NCI-H2196 treated with DMSO at 0.1 percent for 48 hours (cell line): ENCODE results near the gene SH3RF3.

Experiments used
- DNase-seq: peaks from one replicate; lab custom pipeline; 2025; ENCODE audit not compliant: unreplicated experiment; lab: John Stamatoyannopoulos, UW

SH3RF3 gene

DNA sequence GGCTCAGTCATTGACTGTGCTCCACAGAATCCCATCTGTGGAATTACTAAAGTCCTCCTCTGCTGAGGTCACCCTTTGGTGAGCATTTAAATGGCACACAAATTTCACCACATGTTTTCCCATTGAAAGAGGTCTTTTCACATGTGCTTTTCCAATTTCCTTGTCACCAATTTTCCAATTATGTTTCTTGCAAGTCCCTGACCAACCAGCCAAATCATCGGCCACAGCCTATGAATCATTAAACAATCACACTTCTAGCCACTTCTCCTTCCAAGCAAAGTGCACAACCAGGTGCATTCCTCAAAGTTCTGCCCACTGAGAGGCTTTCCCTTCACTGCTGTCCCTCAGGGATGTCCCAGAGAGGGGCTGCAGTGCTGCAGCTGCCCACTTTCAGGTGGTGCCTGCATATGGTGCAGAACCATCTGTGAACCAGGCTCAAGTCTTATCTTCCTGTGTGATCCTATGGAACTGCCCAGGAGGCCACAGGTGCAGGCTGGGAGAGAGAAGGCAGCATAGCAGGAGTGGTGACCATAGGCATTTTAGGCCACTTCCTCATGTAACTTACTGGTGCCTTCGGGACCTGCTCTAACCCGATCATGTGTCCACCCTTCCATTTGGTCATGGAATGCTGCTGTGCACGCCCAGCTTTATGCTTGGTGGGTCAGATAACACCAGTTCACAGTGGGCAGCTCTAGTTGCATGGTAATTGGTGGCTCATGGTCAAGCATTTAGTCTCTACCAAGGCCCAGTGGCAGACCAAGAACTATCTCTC lies 331.7 kb downstream of the SH3RF3 start:
- DNase-seq: no peak

DNA sequence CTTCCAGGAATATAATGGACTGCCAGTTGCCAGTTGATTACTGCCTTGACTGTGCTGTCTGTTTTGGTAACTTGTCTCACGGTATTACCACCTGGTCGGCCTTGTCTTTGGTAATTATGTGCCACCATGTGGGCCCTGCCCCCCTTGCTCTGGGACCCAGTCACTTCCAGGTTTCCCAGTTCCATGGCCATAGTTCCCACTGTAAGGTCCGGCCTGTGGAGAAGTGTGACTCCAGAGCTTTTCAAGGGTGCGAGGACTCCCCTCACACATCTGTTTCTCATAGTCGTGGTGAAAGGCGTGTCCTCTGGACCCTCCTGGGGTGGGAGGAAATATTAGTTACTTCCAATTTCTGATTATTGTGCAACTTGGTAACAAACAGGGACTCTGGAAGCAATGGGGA lies 334.2 kb downstream of the SH3RF3 start:
- DNase-seq: no peak

DNA sequence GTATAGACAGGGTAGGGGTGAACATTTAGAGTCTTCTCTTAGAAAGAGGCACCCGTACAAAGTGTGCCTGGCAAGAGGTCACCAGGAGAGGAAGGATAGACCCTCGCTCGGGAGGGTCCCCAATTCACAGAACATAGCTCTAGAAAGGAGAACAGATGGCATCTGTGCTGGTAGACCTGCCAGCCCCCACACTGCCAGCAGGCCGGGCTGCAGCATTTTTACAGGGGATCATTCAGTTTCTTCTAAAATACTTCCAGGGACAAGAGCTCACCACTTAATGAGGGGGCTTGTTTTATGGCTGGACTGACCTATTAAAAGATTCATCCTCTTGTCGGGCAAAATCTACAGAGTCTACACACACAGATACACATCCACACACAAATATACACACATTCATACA lies 334.9 kb downstream of the SH3RF3 start:
- DNase-seq: no peak

DNA sequence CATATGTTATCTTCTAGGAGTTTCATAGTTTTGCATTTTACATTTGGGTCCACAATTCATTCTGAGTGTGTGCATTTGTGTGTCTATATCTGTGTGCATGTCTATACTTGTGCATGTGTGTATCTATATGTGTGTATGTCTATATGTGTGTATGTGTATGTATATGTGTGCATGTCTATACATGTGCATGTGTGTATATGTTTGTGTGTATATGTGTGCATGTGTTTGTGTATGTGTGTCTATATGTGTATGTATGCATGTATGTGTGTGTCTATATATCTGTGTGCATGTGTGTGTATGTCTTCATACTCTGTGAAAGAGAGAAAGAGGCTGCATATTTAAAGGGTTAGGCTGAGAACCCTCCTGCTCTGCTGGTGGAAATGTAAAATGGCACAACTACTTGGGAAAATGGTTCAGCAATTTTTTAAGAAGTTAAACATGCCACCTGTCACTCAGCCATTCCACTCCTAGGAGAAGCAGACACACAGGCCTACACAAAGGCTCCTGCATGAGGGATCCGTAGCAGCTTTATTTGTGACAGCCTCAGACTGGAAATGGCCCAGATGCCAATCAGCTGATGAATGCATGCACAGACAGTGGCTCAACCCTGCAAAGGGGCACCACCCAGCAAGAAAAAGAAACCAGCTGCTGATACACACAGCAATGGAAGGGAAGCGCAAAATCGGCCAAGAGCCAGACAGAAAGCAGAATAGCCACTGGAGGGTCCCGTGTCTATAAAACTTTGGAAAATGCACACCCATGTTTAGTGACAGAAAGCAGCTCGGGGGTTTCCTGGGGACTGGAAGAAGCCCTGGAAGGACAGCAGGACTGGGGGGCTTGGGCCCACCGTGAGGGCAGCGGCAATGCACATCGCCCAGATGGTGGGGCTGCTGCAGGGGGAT lies 337.9 kb downstream of the SH3RF3 start:
- DNase-seq: no peak

DNA sequence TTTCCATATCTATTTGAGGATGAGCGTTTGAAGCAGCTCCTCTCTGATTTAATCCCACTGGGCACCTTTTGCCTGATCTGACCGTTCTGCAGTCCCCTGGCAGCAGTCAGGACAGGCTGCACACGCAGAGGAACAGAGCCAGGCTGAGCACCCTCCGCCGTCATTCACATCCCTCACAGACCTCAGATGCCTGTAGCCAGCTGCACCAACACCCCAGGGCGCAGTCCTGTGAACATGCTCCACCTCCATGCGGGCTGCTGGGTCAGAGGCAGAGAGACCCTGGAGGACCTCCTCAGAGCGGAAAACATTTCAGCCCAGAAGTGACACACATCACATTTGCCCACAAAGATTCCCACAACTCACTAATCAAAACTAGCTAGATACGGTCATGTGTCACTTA lies 338.7 kb downstream of the SH3RF3 start:
- no peak for DNase-seq

DNA sequence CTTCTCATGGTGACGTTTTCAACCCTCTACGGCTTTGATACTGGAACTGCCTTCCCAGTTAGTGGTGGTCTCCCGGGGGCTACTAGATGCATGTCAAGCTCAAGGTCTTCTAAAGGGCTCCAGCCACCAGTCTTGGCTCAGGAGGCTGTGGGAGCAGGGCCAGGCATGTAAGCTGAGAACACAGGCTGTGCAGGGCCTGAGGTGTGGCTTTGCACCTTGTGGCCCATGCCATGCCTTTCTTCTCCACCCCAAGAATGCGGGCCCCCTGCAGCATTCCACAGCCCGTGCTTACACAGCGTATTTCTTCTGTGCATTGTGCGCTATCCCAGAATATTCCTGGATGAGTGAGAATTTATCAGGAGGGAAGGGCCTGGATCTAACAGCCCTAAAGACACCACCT lies 339.9 kb downstream of the SH3RF3 start:
- no peak for DNase-seq

DNA sequence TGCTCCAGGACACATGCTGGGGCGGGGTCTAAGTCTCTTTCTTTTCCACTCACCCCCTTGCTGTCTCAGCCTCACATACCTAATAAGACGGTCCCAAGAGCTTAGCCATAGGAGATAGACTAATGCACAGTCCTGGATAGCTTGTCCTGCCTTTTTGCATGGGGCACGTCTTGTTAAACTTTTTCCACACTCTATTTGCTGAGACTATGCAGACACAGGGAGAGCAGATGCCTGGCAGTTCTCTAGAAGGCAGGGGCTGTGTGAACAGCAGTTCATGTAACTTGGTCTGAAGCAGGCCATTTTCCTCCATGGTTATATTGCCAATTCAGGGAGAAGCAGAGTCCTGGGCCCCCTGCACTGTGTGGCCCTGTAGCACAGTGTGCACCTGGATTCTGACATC lies 342.7 kb downstream of the SH3RF3 start:
- DNase-seq: no peak

DNA sequence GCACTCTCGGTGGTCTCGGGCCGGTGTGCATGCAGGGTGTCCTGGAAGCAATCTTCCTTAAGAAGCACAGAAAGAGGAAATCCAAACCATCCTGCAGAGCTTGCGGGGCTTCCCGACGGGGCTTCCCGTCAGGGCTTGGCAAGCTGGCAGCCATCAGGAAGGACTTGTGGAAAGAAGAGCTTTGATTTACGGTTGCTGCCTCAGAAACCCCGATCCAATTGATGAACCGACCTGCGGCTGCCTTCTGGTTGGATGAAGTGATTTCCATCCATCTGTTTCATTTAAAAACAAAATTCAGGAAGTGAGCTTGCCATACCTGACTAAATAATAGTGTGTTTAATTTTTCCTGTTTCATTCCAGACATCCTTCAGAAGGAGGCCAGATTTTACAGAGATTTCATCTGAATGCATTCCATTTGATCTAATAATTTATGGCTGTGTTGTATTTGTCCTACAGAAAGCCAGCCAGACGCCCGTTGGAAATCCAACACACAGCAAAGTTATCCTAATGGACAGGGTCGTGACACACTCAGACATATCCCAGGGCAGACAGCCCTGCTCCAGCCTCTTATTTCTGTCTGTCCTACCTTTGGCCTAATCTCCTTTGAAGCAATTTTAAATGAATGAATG lies 343.4 kb downstream of the SH3RF3 start:
- DNase-seq: no peak

DNA sequence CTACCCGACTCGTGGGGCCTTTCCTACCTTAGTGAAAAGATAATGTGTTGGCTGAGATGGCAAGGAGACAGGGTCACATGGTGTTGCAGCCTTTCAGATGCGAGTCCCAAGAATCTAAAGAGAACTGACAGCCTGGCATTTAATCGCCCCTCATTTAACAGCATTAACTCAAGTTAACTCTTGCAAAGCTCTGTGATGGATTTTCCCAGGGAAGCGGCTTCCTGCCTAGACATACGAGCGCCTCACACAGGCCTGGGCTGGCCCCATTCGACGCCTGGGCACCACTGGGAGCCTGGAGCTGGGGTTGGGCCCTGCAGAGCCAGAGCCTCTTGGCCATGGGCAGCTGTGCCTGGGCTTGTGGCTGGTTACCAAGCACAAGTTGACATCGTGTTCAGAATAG lies 344.0 kb downstream of the SH3RF3 start:
- no peak for DNase-seq

DNA sequence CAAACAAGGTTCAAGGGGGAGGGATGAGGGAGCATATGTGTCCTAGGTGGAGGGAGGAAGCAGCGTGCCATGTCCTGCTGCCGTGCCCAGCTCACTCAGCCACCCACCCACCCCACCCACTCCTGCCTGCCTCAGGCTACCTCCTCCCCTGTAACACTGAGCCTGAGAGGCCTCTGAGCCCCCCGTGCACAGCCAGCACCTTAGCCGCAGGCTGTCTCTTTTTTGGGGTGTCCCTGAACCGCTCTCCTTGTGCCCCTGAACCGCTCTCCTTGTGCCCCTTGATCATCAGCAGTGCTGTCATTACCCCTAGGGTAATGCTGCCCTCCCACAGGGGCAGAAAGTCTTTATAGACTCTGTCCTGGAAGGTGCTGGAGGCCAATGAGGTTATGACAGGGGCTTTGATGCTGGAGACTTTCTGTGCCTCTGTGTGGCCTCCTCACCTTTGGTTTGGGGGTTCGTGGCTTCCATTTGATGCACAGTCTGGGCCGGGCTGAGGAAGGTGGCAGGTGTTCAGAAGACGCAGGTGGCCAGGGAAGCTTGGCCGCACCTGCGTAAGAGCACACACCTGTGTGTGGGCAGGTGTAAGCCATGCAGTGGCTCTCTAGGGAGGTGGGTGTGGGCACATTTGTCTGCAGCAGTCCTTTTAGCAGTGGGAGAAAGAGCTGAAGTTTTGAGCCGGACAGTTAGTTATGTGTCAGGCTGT lies 344.8 kb downstream of the SH3RF3 start:
- no peak for DNase-seq

DNA sequence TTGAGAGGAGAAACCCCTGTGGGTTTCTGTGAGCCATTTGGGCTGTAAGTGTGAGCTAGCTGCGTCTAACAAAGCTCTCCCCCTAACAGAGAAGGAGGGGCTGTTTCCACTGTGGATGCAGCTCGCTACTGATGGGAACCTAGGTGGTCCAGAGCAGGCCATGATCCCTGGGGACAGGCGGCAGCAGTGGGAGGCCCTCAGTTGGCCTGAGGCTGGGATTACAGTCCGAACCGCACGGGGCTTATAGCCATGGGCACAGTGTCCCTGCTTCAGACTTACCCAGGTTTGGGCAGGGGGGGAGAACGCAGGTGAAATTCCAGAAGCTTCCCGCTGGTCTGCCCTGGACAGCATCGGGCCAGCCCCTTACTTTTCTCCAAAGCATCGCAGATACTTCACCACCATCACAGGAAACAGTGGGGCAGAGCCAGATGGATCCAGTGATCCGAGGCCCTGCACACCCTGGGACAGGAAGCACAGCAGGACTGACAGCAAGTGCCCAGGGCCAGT lies 345.4 kb downstream of the SH3RF3 start:
- DNase-seq: no peak

DNA sequence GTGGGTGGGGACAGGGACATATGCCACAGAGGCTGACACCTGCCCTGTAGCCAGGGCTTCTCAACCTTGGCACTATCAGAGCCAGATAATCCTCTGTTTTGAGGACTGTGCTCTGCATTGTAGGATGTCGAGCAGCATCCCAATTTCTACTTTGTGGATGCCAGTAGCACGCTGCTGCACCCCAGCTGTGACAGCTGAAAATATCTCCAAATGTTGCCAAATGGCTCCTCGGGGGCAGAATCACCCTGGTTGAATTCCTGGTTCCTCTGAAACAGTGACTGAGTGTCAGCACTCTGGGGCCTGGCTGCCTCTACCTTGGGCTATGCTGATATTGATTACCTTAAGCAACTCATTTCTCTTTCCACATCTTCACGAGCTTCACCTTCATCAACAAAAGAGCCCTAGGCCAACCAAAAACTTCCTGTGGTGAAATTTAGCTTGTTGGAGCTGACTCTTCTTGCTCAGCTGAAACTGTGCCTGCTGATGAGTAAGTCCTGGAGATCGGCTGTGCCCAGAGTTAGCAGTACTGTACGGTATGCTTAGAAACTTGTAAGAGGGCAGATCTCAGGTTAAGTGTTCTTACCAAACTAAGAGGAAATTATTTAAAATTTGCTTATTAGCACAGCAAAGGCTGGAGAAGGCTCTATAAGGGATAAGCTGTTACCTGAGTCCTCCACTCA lies 346.7 kb downstream of the SH3RF3 start:
- DNase-seq: no peak

DNA sequence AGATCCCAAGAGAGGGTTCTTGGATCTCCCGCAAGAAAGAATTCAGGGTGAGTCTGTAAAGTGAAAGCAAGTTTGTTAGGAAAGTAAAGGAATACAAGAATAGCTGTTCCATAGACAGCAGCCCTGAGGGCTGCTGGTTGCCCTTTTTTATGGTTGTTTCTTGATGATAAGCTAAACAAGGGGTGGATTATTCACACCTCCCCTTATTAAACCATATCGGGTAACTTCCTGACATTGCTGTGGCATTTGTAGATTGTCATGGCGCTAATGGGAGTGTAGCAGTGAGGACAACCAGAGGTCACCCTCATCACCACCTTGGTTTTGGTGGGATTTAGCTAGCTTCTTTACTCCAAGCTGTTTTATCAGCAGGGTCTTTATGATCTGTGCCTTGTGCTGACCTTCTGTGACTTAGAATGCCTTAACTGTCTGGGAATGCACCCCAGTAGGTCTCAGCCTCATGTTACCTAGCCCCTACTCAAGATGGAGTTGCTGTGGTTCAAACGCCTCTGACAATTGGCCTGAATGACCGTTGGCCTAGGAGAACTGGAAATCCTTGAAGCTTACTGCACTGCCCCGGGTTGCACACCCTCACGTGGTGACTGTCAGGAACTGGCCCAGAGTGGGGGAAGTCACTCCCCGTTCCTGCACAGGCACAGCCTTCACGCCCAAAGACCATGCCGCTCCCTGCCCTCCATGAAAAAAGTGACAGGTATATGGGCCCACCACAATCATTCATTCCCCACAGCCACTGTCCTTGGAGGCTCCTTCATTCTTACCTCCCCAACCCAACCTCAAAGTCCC lies 347.8 kb downstream of the SH3RF3 start:
- no peak for DNase-seq

DNA sequence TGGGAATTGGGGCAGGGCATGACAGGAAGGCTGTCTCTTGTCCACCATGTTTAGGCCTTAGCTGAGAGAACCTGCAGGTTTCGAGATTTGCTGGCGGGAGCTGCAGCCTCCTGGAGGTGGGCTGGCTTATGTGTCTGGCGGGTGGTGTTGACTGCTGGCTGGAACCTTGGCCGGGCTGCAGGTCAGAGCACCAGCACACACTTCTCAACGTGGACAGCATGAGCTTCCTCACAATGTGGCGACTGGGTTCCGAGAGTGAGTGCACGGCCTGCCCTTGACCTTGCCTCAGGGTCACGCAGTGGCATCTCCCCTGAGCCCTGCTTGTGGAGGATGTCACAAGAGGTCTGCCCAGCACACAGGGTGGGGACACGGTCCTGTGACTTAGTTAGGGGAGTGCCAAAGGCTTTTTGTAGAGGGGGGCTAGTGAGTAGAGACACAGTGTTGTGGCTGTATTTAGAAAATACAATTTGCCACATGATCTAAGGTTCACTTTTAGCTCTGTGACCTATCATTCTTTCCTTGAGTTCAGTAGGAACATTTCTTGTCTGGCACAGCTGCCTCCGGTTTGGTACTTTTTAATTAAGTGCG lies 350.0 kb downstream of the SH3RF3 start:
- no peak for DNase-seq

DNA sequence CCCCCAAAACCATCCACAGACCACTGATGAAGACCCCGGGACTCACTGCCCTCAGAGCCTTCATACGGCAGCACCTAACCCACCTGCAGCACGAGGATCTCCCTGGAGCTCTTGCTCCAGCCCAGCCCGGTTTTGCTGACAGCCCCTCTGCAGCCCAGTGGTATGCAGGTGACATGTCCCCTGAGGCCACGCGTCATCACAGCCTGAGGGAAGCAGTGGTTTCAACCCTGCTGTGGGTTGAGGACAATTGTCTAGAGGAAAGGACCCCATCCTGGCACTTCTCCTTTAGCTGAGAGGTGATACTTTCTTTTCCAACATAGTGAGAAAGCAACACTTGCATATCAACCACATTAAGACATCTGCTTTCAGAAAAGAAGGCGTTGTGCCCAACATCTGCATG lies 350.8 kb downstream of the SH3RF3 start:
- no peak for DNase-seq

DNA sequence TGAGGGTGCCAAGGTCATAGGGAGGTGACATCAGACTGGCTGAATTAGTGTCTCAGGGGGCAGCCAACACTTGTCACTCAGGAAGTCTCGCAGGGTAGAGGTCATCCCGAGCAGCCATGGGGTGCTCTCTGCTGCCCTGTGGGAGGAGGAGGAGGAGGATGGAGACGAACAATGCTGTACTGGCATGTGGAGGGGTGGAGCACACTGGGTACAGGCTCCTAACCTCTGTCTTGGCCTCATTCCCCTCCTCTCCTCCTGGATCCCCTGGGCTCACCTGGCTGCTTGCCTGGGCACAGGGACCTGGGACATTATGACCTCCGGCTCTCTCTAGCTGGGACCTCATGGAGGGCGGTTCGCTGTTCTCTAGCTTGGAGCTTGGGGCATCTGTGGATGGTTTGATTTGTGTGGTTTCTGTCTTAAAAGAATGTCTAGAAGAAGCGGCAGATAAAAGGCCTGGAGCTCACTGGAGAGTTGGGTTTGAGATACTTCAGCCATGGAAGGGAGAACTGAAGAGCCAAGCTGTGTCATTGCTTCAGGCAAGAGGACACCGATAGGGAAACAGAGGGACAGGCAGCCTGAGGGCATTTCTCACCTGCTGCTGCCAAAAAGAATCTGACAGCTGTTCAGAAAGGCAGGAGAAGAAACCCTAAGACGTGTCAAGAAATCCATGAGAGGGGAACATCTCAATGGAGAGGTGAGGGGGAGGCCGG lies 351.6 kb downstream of the SH3RF3 start:
- DNase-seq: no peak

DNA sequence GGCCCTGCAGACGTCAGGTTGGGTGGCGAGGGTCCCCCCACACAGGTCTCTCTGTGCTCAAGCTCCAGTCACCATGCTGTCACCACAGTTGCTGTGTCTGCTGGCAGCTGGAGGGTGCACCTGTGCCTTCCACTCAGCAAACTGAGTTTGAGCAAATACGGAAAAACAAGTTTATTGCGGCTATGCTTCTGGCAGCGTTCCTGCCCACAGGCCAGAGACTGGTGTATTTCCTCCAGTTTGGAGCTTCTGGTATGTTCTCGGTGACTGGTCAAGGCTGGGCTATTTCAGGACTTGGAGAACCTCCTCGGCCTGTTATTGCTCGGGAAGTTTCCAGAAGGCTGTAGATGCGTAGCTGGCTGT lies 352.2 kb downstream of the SH3RF3 start:
- DNase-seq: no peak

DNA sequence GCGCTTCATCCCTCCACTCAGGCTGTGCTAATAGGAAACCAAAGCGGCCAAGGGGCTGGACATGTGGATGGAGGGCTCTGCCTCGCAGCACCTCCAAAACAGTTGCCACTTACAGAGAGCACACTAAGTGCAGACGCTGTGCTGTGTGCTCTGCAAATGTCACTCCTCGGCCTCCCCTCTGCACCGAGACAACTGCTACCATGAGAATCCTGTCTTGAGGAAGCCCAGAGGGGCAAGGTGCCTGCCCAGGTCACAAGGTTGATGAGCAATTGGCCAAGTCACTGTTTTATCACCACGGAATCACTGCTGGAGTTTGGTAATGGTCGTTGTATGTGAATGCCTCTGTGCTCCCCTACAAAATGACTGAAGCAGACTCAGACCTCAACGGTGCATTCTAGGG lies 352.6 kb downstream of the SH3RF3 start:
- DNase-seq: no peak

DNA sequence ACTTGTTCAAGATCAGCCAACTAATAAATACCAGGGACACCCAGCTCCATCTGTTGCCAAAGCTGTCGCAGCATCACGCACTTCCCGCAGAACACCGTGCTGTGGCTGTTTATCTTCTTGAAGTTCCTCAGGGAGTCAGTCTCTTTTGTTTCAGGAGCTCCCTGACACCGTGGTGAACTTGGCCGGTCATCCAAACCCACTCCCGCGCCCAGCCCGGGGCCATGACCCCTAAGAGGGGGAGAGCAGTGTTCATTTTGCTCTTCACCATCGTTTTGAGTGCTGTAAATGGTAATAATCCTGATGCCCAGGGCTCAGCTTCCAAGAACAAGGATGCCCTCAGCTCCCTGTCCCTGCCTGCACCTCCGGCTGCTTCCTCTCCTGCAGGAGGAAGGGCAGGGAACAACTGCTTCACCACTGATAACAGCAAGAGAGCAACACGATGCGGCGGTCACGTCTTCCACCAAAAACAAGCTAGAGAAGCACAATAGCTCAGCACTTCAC lies 353.4 kb downstream of the SH3RF3 start:
- no peak for DNase-seq
